Smooth muscle cell of the brain vasculature (primary cell): ENCODE measurements around the gene ARSG.

Experiments
- DNase-seq: peaks from one replicate; pipeline ENCODE4 v3.0.0-alpha.2; 2012; ENCODE audit warnings: low read depth, low spot score

ARSG gene

DNA sequence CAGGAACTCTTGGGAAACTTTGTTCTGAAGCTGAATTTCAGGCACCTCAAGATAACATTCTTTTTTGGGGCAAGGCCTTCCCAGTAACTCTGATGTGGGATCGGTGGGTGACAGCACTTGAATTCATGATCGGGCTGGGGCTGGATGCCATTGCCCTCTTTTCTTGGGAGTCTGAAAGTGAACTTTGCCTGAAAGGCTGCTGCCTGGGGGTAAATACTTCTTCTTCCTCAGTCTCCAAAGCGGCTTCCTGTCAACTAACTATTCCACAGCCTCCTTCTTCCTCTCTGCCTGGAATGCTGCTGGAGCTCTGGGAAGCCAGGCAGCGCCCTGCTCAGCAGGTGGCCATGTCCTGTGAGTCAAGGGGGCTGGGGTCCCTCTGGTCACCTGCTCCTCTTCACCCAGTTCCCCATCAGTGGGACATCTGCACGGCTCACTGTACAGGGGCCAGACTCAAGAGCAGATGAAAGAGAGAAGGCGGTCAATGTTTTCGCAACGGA lies 86.5 kb downstream of the ARSG start:
- no peak for DNase-seq

DNA sequence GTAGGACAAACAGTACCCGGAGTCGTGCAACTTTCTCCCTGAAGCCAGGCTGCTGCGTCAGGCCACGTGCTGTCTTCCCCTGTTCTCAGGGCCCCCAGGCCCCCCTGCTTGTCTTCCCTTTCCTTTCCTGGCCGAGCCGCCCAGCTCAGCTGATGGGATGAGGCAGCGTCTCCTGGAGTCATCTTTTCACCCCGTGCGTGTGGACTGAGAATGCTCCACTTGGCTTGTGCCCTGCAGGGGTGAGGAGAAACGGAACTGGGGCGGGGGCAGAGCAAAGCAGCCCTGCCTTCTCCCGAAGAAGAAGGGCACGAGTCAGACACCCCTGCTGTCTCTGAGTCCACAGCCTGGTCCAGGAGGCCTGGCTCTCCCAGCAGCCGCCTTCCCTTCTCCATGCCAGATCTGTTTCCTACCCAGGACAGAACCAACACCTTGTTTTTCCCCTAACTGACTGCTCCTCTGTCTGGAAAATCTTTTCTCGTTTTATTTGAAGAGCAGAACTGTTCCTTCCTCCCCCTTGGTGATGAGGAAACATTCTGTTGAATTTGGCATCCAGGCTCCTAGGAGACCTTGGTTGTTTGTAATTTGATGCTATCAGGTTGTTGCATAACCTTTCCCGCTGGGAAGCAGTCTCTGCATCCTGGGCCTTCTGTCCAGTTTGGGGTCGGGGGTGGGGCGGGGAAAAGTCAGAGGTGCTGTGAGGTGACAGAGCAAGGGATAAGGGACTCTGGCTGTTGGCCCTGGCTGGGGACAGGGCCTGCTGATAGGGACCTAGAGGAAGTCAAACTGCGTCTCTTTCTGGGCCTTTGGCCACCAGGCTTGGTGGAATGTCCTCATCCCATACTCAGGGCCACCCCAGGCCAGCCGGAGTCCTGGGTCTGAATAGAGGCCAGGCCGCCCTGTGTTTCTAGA lies 87.2 kb downstream of the ARSG start:
- peak; percentile 98 for DNase-seq

DNA sequence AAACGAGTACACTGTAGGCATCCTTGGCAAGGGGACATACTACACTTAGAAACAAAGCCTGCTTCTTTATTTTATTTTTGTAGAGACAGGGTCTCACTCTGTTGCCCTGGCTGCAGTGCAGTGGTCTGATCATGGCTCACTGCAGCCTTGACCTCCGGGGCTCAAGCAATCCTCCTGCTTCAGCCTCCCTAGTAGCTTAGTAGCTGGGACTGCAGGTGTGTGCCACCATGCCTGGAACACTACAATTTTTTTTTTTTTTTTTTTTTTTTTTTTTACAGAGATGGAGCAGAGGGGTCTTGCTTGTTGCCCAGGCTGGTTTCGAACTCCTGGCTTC lies 87.8 kb downstream of the ARSG start:
- DNase-seq = no peak

- no peak for DNase-seq
Measured at GRCh38 chr17:68379692-68380677, 88.7 kb downstream of the ARSG start.

GRCh38 chr17:68381076-68381900 lies 90.0 kb downstream of the ARSG start:
- peak; percentile 44 for DNase-seq

DNA sequence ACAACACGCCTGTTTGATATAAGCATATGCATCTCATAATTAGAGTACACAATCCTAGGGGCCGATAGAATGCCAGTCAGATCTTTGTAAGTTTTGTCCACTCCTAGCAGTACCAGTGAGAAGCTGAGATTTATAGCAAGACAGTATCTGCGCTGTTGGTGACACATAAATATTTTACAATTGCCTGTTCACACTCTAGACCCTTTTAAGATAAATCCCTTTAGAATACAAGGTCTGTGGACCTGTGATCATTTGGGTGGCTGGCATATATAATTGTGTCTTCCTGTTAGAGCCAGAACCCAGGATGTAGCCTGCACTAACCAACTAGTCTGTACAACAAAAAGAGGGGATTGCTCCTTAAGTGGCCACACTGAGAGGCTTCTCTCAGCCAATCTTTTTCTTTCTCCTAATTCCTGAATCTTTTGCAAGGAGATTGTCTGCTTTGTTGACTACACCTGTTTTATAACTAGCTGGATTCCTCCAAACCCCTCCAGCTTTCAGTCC lies 91.3 kb downstream of the ARSG start:
- no peak for DNase-seq

GRCh38 chr17:68383120-68383442 lies 91.8 kb downstream of the ARSG start:
- no peak for DNase-seq

DNA sequence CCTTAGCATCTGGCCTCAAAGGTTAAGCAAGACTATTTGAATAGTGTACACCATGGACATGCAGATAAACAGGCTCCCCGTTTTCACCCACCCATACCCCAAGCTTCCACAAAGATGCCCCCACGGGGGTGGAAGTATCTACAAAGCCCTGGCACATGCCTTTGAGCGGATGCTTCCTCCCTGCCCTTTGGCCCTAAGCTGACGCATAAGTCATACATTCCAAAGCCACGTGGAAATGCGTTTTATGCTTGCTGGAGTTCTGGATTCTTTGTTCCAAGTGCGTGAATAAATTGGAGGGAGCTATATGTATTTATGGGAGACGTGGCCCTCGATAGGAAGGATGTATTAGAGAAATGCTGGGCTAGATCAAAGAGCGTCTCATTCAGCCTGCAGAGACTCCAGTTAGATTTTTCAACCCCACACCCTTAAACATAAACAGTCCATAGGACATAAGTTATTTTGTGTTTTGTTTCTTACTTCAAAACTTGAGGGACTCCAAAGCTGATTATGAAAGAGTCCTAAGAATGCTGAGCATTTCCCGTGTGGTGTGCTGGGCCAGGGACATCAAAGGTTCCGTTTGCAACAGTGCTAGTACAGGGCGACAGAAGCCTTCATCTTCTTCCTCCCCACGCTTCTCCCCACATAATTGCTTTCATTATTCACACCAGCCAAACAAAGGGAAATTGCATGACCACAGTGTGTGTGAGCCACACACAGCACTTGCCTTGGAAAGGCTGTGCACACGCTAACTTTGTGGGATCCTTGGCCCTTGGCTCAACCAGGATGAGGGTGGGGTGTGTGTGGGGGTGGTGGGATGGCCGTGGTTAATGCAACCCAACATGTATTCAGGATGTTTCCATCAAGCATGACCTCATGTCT lies 92.4 kb downstream of the ARSG start:
- DNase-seq = peak; percentile 72

GRCh38 chr17:68384471-68384870 lies 93.2 kb downstream of the ARSG start:
- no peak for DNase-seq

GRCh38 chr17:68384941-68385340 lies 93.6 kb downstream of the ARSG start:
- no peak for DNase-seq

GRCh38 chr17:68385490-68386215 lies 94.4 kb downstream of the ARSG start:
- DNase-seq = no peak

- DNase-seq = no peak
Measured at GRCh38 chr17:68387435-68388218, 96.3 kb downstream of the ARSG start.

DNA sequence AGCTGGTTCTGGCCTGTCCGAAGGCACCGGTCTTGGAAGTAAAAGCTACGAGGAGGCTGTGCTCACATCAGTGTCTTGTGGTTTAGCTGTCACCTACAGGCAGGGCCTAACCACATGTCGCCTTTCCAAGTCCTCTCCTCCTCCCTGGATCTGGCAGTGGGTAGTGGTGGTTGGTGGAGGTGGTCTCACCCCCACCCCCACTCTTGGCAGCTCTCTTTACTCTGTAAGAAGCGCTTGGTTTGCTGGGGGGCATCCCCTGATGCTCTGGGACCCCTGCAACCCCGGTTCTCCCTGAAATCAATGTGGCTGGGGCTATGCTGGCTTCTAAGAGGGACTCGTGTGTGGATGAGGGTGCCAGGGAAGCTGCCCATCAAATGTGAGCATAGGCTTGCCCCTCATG lies 97.7 kb downstream of the ARSG start:
- DNase-seq = no peak

DNA sequence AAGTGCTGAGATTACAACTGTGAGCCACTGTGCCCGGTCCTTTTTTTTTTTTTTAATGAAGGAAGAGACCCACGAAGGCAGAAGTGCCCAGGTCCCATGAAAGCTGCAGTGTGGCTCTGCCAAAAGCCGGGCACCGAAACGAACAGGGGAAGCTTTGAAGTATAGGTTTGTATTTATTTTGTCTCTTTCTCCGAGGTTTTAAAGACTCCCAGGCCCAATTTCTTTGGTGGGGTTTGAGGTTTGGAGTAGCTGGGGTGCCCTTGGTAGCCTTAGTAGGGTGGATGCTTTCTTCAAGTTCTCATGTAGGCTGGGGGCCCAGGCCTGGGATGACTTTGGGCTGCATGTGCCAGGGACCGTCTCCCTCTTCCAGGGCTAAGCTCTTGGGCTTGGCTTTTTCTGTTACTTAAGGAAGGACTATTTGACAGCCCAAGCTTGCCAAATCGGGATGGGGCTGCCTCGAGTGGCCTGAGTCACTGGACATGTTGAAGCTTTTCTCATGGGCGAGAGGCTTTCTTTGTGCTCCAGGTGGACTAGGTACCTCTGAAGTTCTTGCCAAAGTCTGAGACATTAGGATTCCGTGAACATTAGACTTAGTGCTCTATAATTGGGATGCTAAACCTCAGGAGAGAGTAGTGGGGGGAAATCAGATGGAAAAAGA lies 99.7 kb downstream of the ARSG start:
- DNase-seq = no peak

DNA sequence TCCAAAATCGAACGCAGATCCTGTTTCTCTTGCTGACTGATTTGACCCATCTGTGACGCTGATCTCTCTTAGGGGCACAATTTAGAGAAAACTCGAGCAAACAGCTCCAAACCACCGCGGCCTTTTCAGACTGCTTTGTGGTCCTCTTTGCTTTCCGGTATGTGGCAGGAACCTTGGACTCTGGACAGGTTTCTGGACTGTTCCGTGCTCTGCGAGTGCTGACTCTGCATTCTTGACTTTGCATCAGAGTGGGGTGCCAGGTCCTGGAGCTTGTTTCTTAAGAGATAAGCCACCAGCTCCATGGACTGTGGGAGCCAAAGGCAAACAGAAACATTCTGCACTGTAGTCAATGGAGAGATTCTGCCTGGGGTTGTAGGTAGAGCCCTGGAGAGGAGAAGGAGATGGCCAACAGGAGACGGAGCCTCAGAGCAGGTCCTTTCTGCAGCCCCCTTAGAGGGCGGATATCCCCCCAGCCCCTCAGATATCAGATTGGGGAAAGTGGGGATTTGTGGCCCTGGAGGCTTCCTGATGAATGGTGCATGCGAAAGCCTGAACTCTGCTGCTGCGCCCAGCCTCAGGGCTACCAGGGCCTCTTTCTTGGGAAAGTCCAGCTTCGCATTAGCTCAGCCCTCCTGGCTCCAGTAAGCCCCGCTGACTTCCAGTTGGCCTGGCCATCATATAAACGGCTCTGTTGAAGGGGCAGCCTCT lies 100.4 kb downstream of the ARSG start:
- no peak for DNase-seq

- no peak for DNase-seq
Measured at GRCh38 chr17:68394608-68395331, 103.5 kb downstream of the ARSG start.
